ENCODE data around the gene CLTRN.
"Not testable (repeated sequence)": the region's sequence is repeated elsewhere in the genome, so short reads cannot be mapped to it uniquely, and the experiment has no call there.

- not testable (repeated sequence) for TF ChIP-seq CTCF (IDR thresholded peaks at IDR 0.05; ENCODE audit: low read depth, low read length); EZH2phosphoT487 (IDR thresholded peaks at IDR 0.05; ENCODE audit: low read depth)
Observed at GRCh38 chrX:15704273-15704672, 39.7 kb upstream of the CLTRN start.
